Natural killer cell (primary cell): Measurements from ENCODE around the gene CYB561D1. TPM values are rescaled to one million over a fixed set of nuclear protein-coding genes. Genes with fewer than 3 reads are reported as not detected.

Experiments
- ATAC-seq, 3 donors: fragments of 150-1000 bp in 2 of 3; fragments of 200-7000 bp in 1 of 3; cut with Tn5 transposase; 1 replicate in 1 of 3; 2 replicates in 2 of 3; pipeline ENCODE4 v1.10.0; 2021; ENCODE audit warnings: mild to moderate bottlenecking in 2 of 3, moderate library complexity in 2 of 3
- DNase-seq, 2 donors: peaks; one replicate each; pipeline versions ENCODE4 v3.0.0 to v3.0.0-alpha.2; 2013 to 2021; ENCODE audit warnings: mixed read lengths in 1 of 2
- H3K27ac ChIP-seq: one replicate; pipeline ENCODE4 v1.5.1; 2013; ENCODE audit warnings: mild to moderate bottlenecking, low read length
- H3K27me3 ChIP-seq: one replicate; pipeline ENCODE4 v1.6.1; 2013; ENCODE audit warnings: low read length; ENCODE audit not compliant: control insufficient read depth, insufficient read depth
- H3K36me3 ChIP-seq: one replicate; pipeline ENCODE4 v1.6.1; 2013; ENCODE audit warnings: low read length; ENCODE audit not compliant: control insufficient read depth, insufficient read depth
- H3K4me1 ChIP-seq: one replicate; pipeline ENCODE4 v1.6.1; 2013; ENCODE audit warnings: low read length; ENCODE audit not compliant: control insufficient read depth, insufficient read depth
- H3K4me3 ChIP-seq: one replicate; pipeline ENCODE4 v1.5.1; 2013; ENCODE audit warnings: low read length
- H3K9me3 ChIP-seq: one replicate; pipeline ENCODE4 v1.6.1; 2013; ENCODE audit warnings: low read length; ENCODE audit not compliant: control insufficient read depth, insufficient read depth
- H3K27ac Mint-ChIP-seq, 2 donors: one replicate each; pipeline ENCODE4 v1.8.0; 2022; ENCODE audit warnings: mild to moderate bottlenecking in 2 of 2, mixed read lengths in 2 of 2, moderate library complexity in 1 of 2
- H3K27me3 Mint-ChIP-seq, 2 donors: one replicate each; pipeline ENCODE4 v1.8.0; 2022; ENCODE audit warnings: low read depth in 2 of 2, mixed read lengths in 2 of 2
- H3K36me3 Mint-ChIP-seq: one replicate; pipeline ENCODE4 v1.8.0; 2022; ENCODE audit warnings: mixed read lengths
- H3K4me1 Mint-ChIP-seq, 2 donors: one replicate each; pipeline ENCODE4 v1.8.0; 2022; ENCODE audit warnings: mixed read lengths in 2 of 2
- H3K4me3 Mint-ChIP-seq: one replicate; pipeline ENCODE4 v1.8.0; 2022; ENCODE audit warnings: mild to moderate bottlenecking, moderate library complexity, mixed read lengths
- H3K9me3 Mint-ChIP-seq, 2 donors: one replicate each; pipeline ENCODE4 v1.8.0; 2022; ENCODE audit warnings: mixed read lengths in 2 of 2
- CTCF ChIP-seq: fragments of 200-600 bp; IDR thresholded peaks from one replicate; pipeline ENCODE4 v1.8.0; 2022; ENCODE audit warnings: antibody characterized with exemption
- WGBS: methylation state at CpG from one replicate; pipeline ENCODE4 v1.1.7; 2013; ENCODE audit warnings: missing lambda C conversion rate; ENCODE audit not compliant: insufficient coverage; 5-methylcytosine and 5-hydroxymethylcytosine counted together
- intact Hi-C: fragments of 100-400 bp; cut with micrococcal nuclease; formaldehyde crosslinking; loops from one replicate; pipeline ENCODE4 v1.14.2; 2022
- total RNA-seq, 4 donors: library from RNA; stranded (reverse); fragments of 120-200 nt in 1 of 4; gene quantifications; one replicate each; pipeline versions ENCODE4 v1.2.3 to v1.2.4, GENCODE V29; 2013 to 2022

The CYB561D1 gene
- total RNA-seq, 3 donors from 2014 or later (not counting 1 experiment from before 2014, with no cell fraction given): 21.1 to 36.0 (median 34.7) TPM

GRCh38 chr1:109523706-109524105, 29.8 kb downstream of the CYB561D1 start:
- H3K4me1 Mint-ChIP-seq: no peaks in the 10 kb centered on the region
- H3K27ac Mint-ChIP-seq: no peak overlapping the region
- Histone ChIP-seq H3K36me3 (no peaks in the 10 kb centered on the region), H3K9me3 (no peaks in the 10 kb centered on the region), H3K27ac (no peak overlapping the region), H3K27me3 (no peaks in the 10 kb centered on the region), H3K4me3 (no peak overlapping the region), H3K4me1 (no peaks in the 10 kb centered on the region)
- DNase-seq (no peak), ATAC-seq (no peak)
- H3K4me3 Mint-ChIP-seq: no peak overlapping the region
- TF ChIP-seq CTCF: no peak
- H3K9me3 Mint-ChIP-seq: no peaks in the 10 kb centered on the region
- intact Hi-C loops: no loop called here
- peaks cover 11 to 17% of the 10 kb centered on the region in 2 donors for H3K27me3 Mint-ChIP-seq
- no CpG with 5 or more reads among the region's 2 CpGs for WGBS
- H3K36me3 Mint-ChIP-seq: no peaks in the 10 kb centered on the region

- no peak overlapping the region for H3K27ac Mint-ChIP-seq
Observed at GRCh38 chr1:109527098-109527811, 33.4 kb downstream of the CYB561D1 start.

GRCh38 chr1:109527846-109528695, 34.2 kb downstream of the CYB561D1 start:
- no peaks in the 10 kb centered on the region for H3K36me3 ChIP-seq
- H3K4me1 ChIP-seq: peaks cover 14% of the 10 kb centered on the region
- no peak for ATAC-seq
- H3K4me3 Mint-ChIP-seq: no peak overlapping the region
- no peaks in the 10 kb centered on the region for H3K9me3 Mint-ChIP-seq
- intact Hi-C loops: no loop called here
- WGBS: 86% methylated on average over 9 of the region's 9 CpGs
- TF ChIP-seq CTCF: no peak
- no peaks in the 10 kb centered on the region for H3K27me3 ChIP-seq
- no peak overlapping the region for H3K27ac ChIP-seq
- no peak overlapping the region for H3K4me3 ChIP-seq
- peaks cover 7 to 16% of the 10 kb centered on the region in 2 donors for H3K4me1 Mint-ChIP-seq
- no peak for DNase-seq
- H3K36me3 Mint-ChIP-seq: no peaks in the 10 kb centered on the region
- no peak overlapping the region for H3K27ac Mint-ChIP-seq
- H3K27me3 Mint-ChIP-seq: peaks cover 1 to 4% of the 10 kb centered on the region in 2 donors
- H3K9me3 ChIP-seq: no peaks in the 10 kb centered on the region

More at GRCh38 chr1:109527098-109527811, 33.4 kb downstream of the CYB561D1 start:
- 81% methylated on average over 14 of the region's 14 CpGs for WGBS
- Mint-ChIP-seq H3K9me3 (no peaks in the 10 kb centered on the region), H3K27me3 (peaks cover 8 to 9% of the 10 kb centered on the region in 2 donors), H3K4me1 (peaks cover 2 to 9% of the 10 kb centered on the region in 2 donors), H3K4me3 (no peak overlapping the region), H3K36me3 (no peaks in the 10 kb centered on the region)
- Histone ChIP-seq H3K4me3 (no peak overlapping the region), H3K27me3 (no peaks in the 10 kb centered on the region), H3K9me3 (no peaks in the 10 kb centered on the region), H3K36me3 (no peaks in the 10 kb centered on the region), H3K27ac (no peak overlapping the region), H3K4me1 (peaks cover 6% of the 10 kb centered on the region)
- TF ChIP-seq CTCF: no peak
- no peak for ATAC-seq
- intact Hi-C loops: no loop called here
- no peak for DNase-seq
